Measurements from ENCODE around the gene TWSG1. TPM values are rescaled to one million over a fixed set of nuclear protein-coding genes. Genes with fewer than 3 reads are reported as not detected.
A peak's percentile ranks its signal among the peaks of the same experiment; 100 is the strongest.
"Not testable (repeated sequence)": the region's sequence is repeated elsewhere in the genome, so short reads cannot be mapped to it uniquely, and the experiment has no call there.

TWSG1 gene
- total RNA-seq, 4 donors from 2014 or later = 112 to 173 (median 118) TPM

DNA sequence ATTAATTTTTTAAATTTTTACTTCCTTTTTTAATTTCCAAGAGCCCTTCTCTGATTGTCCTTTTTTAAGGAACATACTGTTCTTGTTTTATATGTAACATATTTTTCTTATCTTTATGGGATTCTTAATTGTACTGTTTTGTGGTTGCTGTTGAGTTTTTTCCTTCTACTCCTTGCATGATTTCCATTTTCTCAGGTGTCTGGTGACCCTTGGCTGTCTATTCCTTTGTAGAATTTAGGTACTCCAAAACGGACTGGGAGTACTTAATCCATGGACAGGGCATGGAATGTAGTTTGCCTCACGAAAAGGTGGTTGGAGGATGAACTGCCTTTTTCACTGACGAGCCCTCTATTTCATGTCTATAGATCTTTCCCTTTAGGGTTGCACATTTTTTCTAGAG, 26.6 kb downstream of the TWSG1 start:
- Histone ChIP-seq H3K36me3 (no peaks in the 10 kb centered on the region), H3K4me1 (peaks cover 0 to 82% (median 0%) of the 10 kb centered on the region in 3 donors), H3K27me3 (no peaks in the 10 kb centered on the region), H3K4me3 (no peak overlapping the region), H3K9me3 (no peaks in the 10 kb centered on the region), H3K27ac (peak overlapping the region in 3 of 4 donors; percentile 65 to 77 (median 77))
- no peak for ATAC-seq
- TF ChIP-seq POLR2AphosphoS5 (IDR thresholded peaks at IDR 0.05) = no peak
- TF ChIP-seq, protein P1, sequence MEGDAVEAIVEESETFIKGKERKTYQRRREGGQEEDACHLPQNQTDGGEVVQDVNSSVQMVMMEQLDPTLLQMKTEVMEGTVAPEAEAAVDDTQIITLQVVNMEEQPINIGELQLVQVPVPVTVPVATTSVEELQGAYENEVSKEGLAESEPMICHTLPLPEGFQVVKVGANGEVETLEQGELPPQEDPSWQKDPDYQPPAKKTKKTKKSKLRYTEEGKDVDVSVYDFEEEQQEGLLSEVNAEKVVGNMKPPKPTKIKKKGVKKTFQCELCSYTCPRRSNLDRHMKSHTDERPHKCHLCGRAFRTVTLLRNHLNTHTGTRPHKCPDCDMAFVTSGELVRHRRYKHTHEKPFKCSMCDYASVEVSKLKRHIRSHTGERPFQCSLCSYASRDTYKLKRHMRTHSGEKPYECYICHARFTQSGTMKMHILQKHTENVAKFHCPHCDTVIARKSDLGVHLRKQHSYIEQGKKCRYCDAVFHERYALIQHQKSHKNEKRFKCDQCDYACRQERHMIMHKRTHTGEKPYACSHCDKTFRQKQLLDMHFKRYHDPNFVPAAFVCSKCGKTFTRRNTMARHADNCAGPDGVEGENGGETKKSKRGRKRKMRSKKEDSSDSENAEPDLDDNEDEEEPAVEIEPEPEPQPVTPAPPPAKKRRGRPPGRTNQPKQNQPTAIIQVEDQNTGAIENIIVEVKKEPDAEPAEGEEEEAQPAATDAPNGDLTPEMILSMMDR (IDR thresholded peaks at IDR 0.05) = no peak
- no peak for TF ChIP-seq POLR2A (IDR thresholded peaks at IDR 0.05)
- no peak for TF ChIP-seq EP300 (IDR thresholded peaks at IDR 0.05)
- WGBS, 2 donors (ENCODE audit: low coverage in 1 of 2) = 53 to 68% methylated on average over 3 of the region's 3 CpGs

DNA sequence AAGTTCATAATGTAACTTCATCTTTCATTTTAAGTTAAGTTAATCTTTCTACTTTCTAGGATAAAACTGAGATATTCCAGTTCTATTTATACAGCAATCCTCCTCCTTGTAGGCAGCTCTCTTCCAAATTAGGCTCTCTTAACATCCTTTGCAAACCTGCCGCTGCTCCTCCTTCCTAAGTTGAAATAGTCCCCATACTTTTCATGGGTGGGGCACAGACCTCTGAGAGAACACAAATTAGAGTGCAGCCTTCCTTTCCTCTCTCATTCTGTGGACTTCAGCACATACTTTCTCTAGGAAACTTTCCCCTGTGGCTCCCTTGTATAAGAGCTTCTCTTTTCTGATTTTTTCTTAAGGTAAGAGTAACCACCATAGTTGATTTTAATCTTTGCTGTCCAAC, 28.3 kb downstream of the TWSG1 start:
- Histone ChIP-seq H3K36me3 (peaks cover 0 to 7% of the 10 kb centered on the region in 2 donors), H3K4me1 (peaks cover 0 to 78% (median 0%) of the 10 kb centered on the region in 3 donors), H3K4me3 (no peak overlapping the region), H3K27me3 (no peaks in the 10 kb centered on the region), H3K9me3 (no peaks in the 10 kb centered on the region), H3K27ac (peak overlapping the region; percentile 31 to 77 (median 71))
- ATAC-seq = no peak
- WGBS, 2 donors (ENCODE audit: low coverage in 1 of 2) = 27 to 30% methylated on average over 1 of the region's 1 CpG
- TF ChIP-seq POLR2AphosphoS5 (IDR thresholded peaks at IDR 0.05) (no peak), EP300 (IDR thresholded peaks at IDR 0.05) (no peak), POLR2A (IDR thresholded peaks at IDR 0.05) (no peak)
- TF ChIP-seq, protein P1 (IDR thresholded peaks at IDR 0.05) = no peak

DNA sequence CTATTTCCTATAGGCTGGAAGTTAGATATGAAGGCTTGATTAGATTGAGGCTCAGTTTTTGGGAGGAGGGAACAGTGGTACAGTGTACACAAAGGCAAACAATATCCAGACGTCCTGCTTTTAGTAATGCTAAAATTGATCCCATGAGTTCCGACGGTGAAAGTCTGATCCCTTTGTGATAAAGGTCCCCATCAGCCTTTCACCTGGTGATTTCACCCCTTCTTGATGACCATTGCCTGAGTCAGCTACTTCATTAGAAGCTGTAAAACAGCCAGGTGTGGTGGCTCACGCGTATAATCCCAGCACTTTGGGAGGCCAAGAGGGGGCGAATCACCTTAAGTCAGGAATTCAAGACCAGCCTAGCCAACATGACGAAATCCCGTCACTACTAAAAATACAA, 29.7 kb downstream of the TWSG1 start:
- Histone ChIP-seq H3K27ac (peak overlapping the region in 3 of 4 donors; percentile 10 to 77 (median 14)), H3K4me1 (peaks cover 0 to 69% (median 0%) of the 10 kb centered on the region in 3 donors), H3K27me3 (no peaks in the 10 kb centered on the region), H3K4me3 (no peak overlapping the region), H3K36me3 (peaks cover 0 to 21% of the 10 kb centered on the region in 2 donors), H3K9me3 (no peaks in the 10 kb centered on the region)
- ATAC-seq = no peak
- 62% methylated on average over 5 of the region's 8 CpGs; no CpG with 5 or more reads in 1 of the 2 donors for WGBS, 2 donors (ENCODE audit: low coverage in 1 of 2)
- TF ChIP-seq POLR2AphosphoS5 (IDR thresholded peaks at IDR 0.05) (no peak), POLR2A (IDR thresholded peaks at IDR 0.05) (no peak), EP300 (IDR thresholded peaks at IDR 0.05) (no peak)
- TF ChIP-seq, protein P1 (IDR thresholded peaks at IDR 0.05) = no peak

DNA sequence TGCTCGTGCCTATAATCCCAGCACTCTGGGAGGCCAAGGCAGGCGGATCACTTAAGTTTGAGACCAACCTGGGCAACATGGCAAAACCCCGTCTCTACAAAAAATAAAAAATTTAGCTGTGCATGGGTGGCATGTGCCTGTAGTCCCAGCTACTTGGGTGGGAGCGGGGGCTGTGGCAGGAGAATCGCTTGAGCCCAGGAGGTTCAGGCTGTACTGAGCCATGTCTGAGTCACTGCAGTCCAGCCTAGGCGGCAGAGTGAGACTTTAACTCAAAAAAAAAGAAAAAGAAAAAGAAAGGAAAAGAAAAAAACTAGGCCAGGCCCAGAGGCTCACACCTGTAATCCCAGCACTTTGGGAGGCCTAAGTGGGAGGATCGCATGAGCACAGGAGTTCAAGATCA, 30.8 kb downstream of the TWSG1 start:
- WGBS, 2 donors (ENCODE audit: low coverage in 1 of 2) = 83 to 90% methylated on average over 5 to 6 of the region's 7 CpGs
- TF ChIP-seq POLR2A (IDR thresholded peaks at IDR 0.05) (no peak), POLR2AphosphoS5 (IDR thresholded peaks at IDR 0.05) (no peak), EP300 (IDR thresholded peaks at IDR 0.05) (no peak)
- TF ChIP-seq, protein P1 (IDR thresholded peaks at IDR 0.05) = no peak
- Histone ChIP-seq H3K9me3 (no peaks in the 10 kb centered on the region), H3K27me3 (no peaks in the 10 kb centered on the region), H3K4me1 (peaks cover 0 to 57% (median 0%) of the 10 kb centered on the region in 3 donors), H3K4me3 (no peak overlapping the region), H3K36me3 (peaks cover 0 to 29% of the 10 kb centered on the region in 2 donors), H3K27ac (peak overlapping the region in 2 of 4 donors; percentile 7 to 36)
- ATAC-seq = no peak

DNA sequence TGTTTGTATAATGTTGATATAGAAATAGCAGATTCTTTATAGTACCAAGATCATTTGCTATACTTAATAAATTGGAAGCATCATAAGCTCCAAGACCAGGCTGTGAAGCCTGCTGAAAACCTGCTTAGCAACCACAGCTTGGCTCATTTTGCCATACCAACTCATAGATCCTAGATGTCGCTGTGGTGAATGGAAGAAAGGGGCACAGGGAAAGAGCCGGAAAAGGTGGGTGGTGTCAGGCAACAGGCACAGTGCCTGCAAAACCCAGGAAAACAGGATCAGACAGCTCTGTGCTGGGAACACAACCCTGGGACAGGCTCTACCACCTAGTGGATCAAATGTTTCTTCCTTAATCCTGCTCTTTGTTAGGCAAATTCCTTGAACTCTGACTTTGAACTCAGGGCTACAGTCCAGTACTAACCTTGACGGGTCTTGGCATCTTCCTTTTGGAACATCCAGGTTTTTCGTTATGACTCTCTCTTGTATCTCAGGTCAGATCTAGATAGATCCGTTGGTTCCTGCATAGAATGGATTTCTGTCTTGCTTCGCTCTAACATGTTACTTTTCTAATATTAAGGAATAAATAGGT, 31.6 kb downstream of the TWSG1 start:
- H3K9me3 ChIP-seq = no peaks in the 10 kb centered on the region
- no peak overlapping the region for H3K4me3 ChIP-seq
- H3K27me3 ChIP-seq = no peaks in the 10 kb centered on the region
- H3K36me3 ChIP-seq = peaks cover 0 to 29% of the 10 kb centered on the region in 2 donors
- WGBS, 2 donors (ENCODE audit: low coverage in 1 of 2) = 42 to 51% methylated on average over 5 to 6 of the region's 6 CpGs
- peak; percentile 58 for ATAC-seq
- peak overlapping the region in 3 of 4 donors; percentile 28 to 51 (median 36) for H3K27ac ChIP-seq
- TF ChIP-seq, protein P1 (IDR thresholded peaks at IDR 0.05) = peak in 3 of 4 experiments; percentile 22 to 52 (median 41)
- TF ChIP-seq POLR2AphosphoS5 (IDR thresholded peaks at IDR 0.05) (peak; percentile 61), POLR2A (IDR thresholded peaks at IDR 0.05) (no peak)
- peaks cover 0 to 49% (median 0%) of the 10 kb centered on the region in 3 donors for H3K4me1 ChIP-seq

DNA sequence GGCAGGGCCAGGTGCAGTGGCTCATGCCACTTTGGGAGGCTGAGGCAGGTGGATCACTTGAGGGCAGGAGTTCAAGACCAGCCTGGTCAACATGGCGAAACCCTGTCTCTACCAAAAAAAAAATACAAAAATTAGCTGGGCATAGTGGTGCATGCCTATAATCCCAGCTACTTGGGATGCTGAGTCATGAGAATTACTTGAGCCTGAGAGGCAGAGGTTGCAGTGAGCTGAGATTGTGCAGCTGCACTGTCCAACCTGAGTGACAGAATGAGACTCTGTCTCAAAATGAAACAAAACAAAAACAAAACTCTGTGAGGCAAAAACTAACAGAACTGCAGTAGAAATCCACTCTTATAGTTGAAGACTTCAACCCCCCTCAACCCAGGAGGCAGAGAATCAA, 38.7 kb downstream of the TWSG1 start:
- H3K27ac ChIP-seq, H3K9me3 ChIP-seq, H3K4me3 ChIP-seq, ATAC-seq, H3K27me3 ChIP-seq, H3K4me1 ChIP-seq: not testable (repeated sequence)
- H3K36me3 ChIP-seq = peaks cover 0 to 46% of the 10 kb centered on the region in 2 donors
- WGBS, 2 donors (ENCODE audit: low coverage in 1 of 2) = 86% methylated on average over 1 of the region's 1 CpG; no CpG with 5 or more reads in 1 of the 2 donors

Measured in gastroesophageal sphincter (tissue), 4 donors.